HuH-7.5 (cell line): Measurements from ENCODE around the gene PPP6C.
A peak's percentile ranks its signal among the peaks of the same experiment; 100 is the strongest.
"Not testable (repeated sequence)": the region's sequence is repeated elsewhere in the genome, so short reads cannot be mapped to it uniquely, and the experiment has no call there.

Source experiments
- DNase-seq: peaks from one replicate; pipeline ENCODE4 v3.0.0; 2011; ENCODE audit warnings: low spot score

PPP6C gene

DNA sequence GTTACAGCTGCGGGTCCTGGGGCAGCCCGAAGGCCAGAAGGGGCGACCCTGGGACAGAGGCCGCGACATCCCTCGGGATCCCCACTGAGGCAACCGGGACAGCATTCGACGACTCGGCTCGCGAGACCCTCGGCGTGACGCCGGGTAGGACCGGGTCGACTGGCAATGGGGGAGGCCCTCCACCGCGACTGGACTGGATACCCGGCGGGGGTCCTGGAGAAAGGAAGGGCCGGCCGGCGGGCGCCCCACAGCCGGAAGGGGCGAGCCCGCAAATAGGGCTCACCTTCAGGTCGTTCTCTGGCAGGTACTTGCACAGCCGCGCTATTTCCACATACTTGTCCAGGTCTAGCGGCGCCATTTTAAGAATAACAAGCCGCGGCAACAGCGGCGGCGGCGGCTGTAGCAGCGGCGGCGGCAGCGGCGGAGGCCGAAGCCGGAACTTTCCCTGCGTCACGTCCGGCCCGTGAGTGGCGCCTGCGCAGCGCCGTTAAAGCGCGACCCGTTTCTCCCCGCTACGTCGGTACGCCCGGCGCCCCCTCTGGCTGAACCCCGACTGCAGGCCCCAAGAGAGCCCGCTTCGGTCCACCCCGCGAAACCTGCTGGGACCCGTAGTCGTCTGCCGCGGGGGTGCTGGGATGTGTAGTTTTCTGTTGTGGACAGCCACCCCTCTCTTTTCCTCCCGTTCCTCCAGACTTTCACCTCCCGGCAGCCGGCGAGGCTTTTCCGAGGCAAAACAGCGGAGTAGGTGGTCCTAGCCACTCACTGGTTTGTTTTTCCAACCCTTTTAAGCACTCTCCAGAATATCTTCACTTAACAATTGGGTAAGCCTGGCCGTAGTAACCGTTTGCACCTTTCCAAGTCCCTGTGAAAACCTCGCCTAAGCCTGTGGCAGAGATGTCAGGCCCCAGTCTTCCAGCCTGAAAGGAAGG is at the start of gene PPP6C:
PPP6C (minus strand) TSS at position 443 of the 929 bp plus-strand sequence; CDS start at position 358, 85 bp downstream.
- peak; percentile 94 for DNase-seq

DNA sequence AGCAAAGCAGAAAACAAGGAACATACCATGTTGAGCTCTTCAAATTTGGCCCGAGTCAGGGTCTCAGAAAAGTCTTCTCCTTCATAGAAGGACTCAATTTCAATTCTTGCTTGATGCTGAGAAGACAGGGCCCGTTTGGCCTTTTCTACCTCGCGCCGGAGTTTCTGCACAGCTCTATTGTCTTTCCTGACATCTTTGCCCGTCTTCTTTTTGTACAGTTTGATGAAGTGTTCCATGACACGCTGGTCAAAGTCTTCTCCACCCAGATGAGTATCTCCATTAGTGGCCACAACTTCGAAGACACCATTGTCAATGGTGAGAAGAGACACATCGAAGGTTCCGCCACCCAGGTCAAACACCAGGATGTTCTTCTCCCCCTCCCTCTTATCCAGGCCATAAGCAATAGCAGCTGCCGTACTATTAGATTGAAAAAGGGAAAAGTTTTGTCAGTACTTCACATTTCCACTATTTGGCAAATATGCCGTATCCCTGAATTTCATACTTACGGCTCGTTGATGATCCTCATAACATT is 49.4 kb upstream of the PPP6C start:
- no peak for DNase-seq

DNA sequence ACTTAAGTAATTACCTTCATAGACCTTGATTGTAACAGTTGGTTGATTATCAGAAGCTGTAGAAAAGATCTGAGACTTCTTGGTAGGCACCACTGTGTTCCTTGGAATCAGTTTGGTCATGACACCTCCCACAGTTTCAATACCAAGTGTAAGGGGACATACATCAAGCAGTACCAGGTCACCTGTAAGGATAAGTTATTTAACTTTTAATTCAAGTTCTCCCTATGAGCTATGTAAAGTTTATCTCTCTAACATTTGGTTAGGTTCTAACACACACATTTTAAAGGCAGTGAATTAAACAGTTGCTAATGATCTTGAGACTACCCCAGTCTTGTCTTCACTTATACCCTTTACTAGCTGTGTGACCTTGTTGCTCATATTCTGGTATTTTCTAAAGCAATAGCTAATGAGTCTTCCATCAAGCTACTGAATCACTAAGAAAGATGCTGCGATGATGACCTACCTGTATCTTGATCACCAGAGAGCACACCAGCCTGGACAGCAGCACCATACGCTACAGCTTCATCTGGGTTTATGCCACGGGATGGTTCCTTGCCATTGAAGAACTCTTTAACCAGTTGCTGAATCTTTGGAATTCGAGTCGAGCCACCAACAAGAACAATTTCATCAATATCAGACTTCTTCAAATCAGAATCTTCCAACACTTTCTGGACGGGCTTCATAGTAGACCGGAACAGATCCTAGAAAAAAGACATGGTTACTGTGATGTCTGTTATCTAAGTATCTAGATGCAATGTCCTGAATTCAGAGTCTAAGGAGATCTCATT is 48.7 kb upstream of the PPP6C start:
- DNase-seq = no peak

DNA sequence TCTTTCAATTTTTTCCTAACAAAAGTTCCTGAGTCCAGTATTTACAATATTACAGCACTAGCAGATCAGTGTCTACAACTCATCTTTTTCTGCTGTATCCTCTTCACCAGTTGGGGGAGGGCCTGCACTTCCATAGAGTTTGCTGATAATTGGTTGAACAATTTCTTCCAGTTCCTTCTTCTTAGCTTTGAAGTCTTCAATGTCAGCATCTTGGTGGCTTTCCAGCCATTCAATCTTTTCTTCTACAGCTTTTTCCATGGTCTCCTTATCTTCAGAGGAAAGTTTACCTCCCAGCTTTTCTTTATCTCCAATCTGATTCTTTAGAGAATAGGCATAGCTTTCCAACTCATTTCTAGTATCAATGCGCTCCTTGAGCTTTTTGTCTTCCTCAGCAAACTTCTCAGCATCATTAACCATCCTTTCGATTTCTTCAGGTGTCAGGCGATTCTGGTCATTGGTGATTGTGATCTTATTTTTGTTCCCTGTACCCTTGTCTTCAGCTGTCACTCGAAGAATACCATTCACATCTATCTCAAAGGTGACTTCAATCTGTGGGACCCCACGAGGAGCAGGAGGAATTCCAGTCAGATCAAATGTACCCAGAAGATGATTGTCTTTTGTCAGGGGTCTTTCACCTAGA is 47.0 kb upstream of the PPP6C start:
- DNase-seq = not testable (repeated sequence)

DNA sequence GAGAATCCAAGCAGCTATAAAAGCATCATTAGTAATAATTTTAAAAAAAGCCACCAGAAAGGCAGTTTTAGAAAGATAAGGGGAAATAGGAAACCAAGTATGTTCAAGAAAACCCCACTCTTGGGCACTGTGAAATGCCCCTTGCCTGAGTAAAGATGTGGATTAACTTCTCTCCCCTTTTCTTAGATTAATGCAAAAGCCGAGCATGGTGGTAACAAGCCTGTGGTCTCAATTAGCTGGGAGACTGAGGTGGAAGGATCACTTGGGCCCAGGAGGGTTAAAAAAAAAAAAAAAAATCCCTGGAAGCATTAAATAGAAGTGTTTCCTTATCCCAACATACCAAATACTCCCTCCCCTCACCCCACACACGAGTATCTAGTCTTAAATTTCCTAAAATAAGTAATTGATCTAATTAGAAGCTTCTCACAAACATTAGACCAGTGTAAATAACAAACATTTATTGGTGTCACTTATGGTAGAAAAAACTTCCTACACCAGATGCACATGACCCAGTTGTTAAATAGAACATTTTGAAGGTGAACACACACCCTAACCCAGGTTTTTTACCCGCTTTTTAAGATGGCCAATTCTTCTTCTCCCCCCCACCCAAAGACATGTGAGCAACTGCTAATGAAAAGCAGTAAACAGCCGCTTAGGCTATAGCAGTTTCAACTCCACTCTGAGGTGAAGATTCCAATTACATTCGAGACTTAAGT is 46.4 kb upstream of the PPP6C start:
- no peak for DNase-seq

DNA sequence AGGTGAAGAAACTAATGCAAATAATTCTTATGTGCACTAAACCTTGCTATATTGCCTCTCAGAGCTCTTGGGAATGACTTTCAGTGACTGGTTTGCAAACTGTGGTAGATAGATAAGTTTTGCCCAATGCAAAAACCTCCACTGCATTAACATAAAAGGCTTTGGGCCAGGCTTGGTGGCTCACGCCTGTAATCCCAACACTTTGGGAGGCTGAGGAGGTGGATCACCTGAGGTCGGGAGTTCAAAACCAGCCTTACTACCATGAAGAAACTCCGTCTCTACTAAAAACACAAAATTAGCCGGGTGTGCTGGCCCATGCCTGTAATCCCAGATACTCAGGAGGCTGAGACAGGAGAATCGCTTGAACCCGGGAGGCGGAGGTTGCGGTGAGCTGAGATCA is 44.5 kb upstream of the PPP6C start:
- DNase-seq = not testable (repeated sequence)

DNA sequence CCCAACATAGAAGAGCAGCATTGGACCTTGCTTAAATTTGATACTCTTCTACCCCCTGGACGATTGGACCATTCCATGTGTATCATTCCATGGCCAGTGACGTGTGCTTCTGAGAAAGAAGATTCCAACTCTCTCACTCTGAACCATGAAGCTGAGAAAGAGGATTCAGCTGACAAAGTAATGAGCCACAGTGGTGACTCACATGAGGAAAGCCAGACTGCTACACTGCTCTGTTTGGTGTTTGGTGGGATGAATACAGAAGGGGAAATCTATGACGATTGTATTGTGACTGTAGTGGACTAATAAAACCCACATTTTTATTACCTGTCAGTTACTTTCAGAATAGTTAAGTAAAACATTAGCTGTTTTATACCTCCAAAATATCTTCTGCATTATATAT is 44.1 kb upstream of the PPP6C start:
- no peak for DNase-seq

DNA sequence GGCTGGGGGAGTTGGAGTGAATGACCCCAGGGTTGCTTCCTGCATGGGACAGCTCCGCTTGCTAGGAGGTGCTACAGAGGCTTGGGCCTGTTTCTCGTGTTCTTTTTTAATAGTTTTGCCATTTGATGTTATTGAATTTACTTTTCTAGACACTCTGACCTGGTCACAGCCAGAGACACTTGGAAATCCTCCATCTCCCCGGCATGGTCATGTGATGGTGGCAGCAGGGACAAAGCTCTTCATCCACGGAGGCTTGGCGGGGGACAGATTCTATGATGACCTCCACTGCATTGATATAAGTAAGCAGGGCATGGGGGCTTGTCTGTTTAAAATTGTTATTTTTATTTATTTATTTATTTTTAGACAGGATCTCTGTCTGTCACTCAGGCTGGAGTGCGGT is 38.2 kb upstream of the PPP6C start:
- DNase-seq = no peak

DNA sequence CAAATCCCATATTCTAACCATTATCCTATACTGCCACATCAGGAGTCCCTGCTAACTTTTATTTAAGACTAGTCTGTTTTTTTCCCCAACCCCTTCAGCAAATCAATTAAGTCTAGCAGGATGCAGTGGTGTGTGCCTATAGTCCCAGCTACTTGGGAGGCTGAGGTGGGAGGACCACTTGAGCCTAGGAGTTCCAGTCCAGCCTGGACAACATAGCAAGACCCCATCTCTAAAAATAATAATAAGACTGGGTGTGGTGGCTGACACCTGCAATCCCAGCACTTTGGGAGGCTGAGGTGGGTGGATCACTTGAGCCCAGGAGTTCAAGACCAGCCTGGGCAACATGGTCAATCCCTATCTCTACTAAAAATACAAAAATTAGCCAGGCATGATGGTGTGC is 35.3 kb upstream of the PPP6C start:
- not testable (repeated sequence) for DNase-seq

DNA sequence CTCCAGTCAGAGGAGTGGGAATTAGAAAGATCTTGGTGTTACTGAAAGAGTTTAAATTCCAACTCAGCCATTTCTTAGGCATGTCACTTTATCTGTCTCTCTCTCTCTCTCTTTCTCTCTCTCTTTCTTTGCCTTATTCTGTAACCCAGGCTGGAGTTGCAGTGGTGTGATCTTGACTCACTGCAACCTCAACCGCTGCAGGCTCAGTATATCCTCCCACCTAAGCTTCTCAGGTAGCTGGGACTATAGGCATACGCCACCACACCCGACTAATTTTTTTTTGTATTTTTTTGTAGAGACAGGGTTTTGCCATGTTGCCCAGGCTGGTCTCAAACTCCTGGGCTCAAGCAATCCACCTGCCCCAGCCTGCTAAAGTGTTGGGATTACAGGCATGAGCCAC is 29.0 kb upstream of the PPP6C start:
- DNase-seq = no peak

DNA sequence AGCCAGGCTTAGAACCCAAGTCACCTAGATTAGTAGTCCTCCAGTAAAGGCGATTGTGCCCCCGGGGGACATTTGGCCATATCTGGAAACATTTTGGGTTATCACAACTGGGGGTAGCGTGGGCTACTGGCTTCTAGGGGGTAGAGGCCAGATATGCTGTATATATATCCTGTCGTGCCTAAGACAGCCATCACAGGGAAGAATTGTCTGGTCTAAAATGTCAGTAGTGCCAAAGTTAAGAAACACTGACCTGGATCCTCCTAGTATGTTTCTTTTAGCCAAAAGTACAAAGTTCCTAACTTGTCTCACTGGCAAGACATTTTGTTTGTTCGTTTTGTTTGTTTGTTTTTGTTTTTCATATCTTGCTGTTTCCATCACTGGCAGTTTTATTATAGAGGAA is 24.6 kb upstream of the PPP6C start:
- no peak for DNase-seq

DNA sequence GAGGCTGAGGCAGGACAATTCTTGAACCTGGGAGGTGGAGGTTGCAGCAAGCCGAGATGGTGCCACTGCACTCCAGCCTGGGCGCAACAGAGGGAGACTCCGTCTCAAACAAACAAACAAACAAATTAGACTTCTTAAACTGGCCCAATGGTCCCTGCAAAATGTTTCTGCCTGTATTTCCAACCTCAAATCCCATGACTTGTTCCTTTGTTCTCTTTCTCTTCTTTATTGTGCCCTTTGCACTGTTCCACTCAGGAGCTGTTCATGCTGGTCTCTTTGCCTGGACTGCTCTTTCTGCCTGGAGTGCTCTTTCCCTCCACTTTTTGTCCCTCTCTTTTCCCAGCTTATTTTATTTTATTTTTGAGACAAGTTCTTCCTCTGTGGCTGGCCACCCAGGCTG is 14.9 kb upstream of the PPP6C start:
- no peak for DNase-seq

DNA sequence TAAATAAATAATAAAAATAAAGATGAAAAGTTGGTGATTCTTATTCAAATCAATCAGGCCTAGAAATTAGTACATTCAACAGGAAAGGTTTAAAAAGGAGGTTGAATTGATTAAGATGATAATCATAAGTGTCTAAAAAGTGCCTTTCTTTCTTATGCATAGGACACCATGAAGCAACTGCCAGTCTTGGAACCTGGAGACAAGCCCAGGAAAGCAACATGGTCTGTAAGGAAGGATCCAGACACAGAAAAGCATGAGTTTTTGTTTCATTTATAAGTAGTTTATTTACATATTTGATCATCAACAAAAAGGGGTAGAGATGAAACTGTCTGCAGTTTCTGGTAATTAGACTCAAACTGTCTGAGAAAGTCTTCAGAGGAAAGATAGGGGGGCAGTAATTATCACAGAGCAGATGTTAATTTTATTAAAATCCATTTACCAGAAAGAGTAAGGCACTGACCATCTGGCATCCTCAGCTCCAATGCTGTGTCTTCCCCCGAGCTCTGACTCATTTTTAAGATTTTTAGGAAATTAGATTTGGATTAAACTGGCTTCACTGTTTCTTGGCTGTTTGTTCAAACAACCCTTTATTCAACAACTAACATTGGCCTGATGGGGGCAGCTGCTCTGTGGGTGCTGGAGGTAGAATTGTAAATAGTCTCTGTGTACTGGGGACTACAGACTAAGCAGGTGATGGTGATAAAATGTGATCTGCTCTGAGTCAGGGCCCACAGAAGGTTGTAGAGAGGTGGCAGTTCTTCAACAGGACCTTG is 13.4 kb upstream of the PPP6C start:
- DNase-seq = no peak

DNA sequence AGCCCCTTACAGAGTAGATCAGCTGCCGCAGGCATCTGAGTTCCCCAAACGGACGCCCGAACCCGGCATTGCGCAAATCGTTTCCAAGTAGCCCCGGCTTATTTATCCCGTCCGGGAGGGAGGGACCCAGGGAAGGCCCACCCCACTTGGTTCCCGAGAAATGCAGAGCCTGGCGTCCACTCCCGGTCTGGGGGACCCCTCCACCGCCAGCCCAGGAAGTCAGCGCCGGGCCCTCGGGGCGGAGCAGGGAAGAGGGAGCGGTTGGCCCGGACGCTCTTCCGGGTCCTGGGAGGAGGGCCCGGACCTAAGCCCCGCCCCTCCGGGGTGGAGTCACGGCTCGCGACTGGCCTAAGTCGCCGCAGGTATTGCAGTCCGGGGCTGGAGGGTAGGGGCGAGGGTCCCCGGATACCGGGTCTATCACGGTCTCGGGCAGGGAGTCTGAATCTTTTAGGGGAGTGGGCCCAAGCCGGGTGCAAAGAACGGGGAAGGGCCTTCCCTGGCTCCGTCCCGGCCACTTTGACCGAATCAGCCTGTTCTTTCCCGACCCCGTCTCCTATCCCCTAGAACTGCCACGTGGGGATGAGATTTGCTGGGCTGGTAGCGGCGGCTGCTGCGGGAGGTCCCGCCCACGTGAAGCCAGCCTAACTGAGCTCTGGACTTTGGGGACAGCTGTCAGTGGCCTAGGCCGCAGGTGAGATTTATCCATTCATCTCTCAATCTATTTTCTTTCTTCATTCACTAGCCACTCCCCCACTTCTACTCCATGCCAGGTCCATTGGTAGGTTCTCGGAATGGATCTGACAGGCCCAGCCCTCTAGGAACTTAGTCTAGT is 10.8 kb upstream of the PPP6C start, which contains the start of gene RABEPK:
RABEPK (plus strand) TSS at position 327 of the 832 bp plus-strand sequence. CDS start 2,472 bp downstream, outside the sequence.
- peak; percentile 86 for DNase-seq

DNA sequence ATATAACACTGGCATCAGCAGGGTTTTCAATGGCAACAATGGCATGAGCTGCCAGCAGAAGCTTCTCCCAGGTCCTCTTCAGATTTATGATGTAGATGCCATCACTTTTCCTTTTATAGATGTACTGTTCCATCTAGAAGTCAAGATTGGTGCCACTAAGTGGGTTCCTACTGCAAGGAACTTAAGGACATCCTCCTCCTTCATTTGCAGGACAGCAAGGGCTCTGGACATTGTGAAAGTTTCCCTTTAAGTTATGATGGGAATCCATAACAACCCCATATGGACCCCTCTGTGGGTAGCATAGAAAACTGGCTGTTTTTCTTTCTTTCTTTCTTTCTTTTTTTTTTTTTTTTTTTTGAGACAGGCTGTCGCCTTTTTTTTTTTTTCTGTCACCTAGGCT is 6.0 kb upstream of the PPP6C start:
- DNase-seq = not testable (repeated sequence)

DNA sequence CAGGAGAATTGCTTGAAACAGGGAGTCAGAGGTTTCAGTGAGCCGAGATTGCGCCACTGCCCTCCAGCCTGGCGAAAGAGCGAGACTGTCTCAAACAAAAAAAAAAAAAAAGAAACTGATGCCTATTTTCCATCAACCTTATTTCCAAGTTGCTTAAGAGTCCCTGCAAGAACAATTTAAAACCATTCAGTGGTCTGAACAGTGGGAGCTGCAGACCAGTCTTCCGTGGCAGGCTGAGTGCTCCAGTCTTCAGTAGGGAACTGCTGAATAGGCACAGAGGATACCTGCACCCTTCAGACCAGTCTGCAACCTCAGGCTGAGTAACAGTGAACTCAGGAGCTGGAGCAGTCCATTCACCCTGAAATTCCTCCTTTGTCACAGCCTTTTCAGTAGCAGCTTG is 4.9 kb upstream of the PPP6C start:
- DNase-seq = not testable (repeated sequence)

DNA sequence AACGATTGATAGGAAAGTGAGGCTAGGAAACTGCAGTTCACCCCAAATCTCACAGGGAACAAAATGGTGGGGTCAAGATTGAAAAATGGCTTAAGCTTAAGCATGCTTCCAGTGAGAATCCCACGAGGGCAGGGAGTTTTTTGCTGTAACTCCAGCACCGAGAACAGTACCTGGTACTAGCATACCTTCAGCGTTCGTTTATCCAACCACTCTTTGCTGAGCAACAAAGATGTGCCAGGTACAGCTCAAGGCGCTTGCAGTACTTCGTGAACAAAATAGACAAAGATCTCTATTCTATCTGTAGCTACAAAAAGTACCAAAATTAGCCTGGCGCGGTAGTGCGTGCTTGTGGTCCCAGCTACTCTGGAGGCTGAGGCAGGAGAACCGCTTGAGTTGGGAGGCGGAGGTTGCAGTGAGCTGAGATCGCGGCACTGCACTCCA is 778 bp upstream of the PPP6C start:
- no peak for DNase-seq

DNA sequence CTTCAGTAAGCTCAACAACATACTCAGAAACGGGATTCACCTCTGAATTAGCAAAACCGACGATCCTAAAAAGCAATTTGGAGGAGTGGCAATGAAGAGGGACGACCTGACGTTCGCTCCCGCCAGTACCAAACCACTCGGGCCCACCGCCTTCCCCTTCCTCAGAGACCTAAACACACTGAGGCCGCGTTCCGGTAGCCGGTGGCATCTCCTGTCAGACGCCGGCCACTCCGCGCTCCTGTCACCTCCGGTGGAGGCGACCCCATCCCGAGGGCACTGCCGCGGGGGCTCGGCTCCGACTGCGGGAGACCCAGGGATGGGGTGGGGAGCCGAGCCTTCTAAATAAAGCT is 617 bp downstream of the PPP6C start:
- DNase-seq = no peak

DNA sequence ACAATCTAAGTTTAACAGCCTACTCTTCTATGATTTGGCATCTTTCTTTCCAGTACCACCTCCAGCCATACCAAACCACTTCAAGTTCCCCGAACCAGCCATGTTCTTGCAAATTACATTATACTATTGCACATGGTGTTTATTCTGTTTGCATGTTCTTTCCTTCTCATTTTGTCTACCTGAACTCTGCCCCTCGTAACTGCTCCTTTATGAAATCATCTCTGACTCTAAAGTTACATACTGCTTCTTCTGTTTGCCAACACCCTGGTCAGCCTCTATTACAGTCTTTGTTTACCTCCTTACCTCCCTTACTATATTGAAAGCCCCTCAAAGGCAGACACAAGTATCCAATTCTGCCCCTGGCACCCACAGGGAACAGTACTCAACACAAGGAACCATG is 6.0 kb downstream of the PPP6C start:
- no peak for DNase-seq

DNA sequence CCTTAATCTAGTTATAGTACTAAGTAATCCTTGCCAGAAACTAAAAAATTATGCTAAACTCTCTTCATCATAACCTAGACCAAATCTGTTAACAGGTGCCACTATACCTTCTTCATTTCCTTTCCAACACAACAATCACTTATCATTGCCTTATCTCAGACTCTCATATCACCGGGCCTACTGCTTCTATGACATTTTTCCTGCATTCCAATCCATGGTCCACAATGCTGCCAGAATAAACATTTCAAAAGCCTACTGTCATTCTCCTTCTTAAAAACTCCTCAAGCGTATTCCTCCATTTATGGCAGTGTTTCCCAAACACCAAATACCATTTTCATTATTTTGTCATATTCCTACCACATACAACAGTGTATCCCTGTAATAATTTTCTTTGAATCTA is 6.5 kb downstream of the PPP6C start:
- DNase-seq = no peak
